ENCODE measurements around the gene ADARB2.

ADARB2 gene

GRCh38 chr10:1612908-1613307 is 124.4 kb downstream of the ADARB2 start:
- H3K4me3 ChIP-seq (ENCODE audit: control insufficient read depth, low read depth, low read length), result no peak overlapping the region
- TF ChIP-seq CTCF (conservative IDR thresholded peaks at IDR 0.05; ENCODE audit: control insufficient read depth, insufficient read depth, low read depth, low read length), result no peak
- DNase-seq (ENCODE audit: low read depth), result no peak

- no peak overlapping the region for H3K4me3 ChIP-seq (ENCODE audit: control insufficient read depth, low read depth, low read length)
- no peak for TF ChIP-seq CTCF (conservative IDR thresholded peaks at IDR 0.05; ENCODE audit: control insufficient read depth, insufficient read depth, low read depth, low read length)
- DNase-seq (ENCODE audit: low read depth), result no peak
These were observed 125.3 kb downstream of the ADARB2 start for GRCh38 chr10:1611936-1612550.

GRCh38 chr10:1610986-1611770 is 126.1 kb downstream of the ADARB2 start:
- no peak for DNase-seq (ENCODE audit: low read depth)
- no peak for TF ChIP-seq CTCF (conservative IDR thresholded peaks at IDR 0.05; ENCODE audit: control insufficient read depth, insufficient read depth, low read depth, low read length)
- H3K4me3 ChIP-seq (ENCODE audit: control insufficient read depth, low read depth, low read length), result no peak overlapping the region

GRCh38 chr10:1609648-1609970 is 127.7 kb downstream of the ADARB2 start:
- no peak for TF ChIP-seq CTCF (conservative IDR thresholded peaks at IDR 0.05; ENCODE audit: control insufficient read depth, insufficient read depth, low read depth, low read length)
- no peak for DNase-seq (ENCODE audit: low read depth)
- H3K4me3 ChIP-seq (ENCODE audit: control insufficient read depth, low read depth, low read length), result no peak overlapping the region

GRCh38 chr10:1608851-1609647 is 128.3 kb downstream of the ADARB2 start:
- TF ChIP-seq CTCF (conservative IDR thresholded peaks at IDR 0.05; ENCODE audit: control insufficient read depth, insufficient read depth, low read depth, low read length), result no peak
- no peak for DNase-seq (ENCODE audit: low read depth)
- H3K4me3 ChIP-seq (ENCODE audit: control insufficient read depth, low read depth, low read length), result no peak overlapping the region

- no peak for TF ChIP-seq CTCF (conservative IDR thresholded peaks at IDR 0.05; ENCODE audit: control insufficient read depth, insufficient read depth, low read depth, low read length)
- no peak for DNase-seq (ENCODE audit: low read depth)
- H3K4me3 ChIP-seq (ENCODE audit: control insufficient read depth, low read depth, low read length), result no peak overlapping the region
These were observed 128.9 kb downstream of the ADARB2 start for GRCh38 chr10:1608408-1608807.

Measured in fibroblast of mammary gland (primary cell).